SK-N-DZ (cell line): Measurements from ENCODE around the gene RUBCN. TPM values are rescaled to one million over a fixed set of nuclear protein-coding genes. Genes with fewer than 3 reads are reported as not detected.

Source experiments
- DNase-seq: peaks from one replicate; pipeline ENCODE4 v3.0.0-alpha.2; 2015; ENCODE audit warnings: low spot score
- polyA plus RNA-seq, 2 experiments: library from polyadenylated mRNA; depleted of rRNA; stranded (reverse); fragments of >200 nt; gene quantifications; 2 replicates each; pipeline ENCODE4 v1.2.3, GENCODE V29; 2014

Gene RUBCN
- polyA plus RNA-seq (2014; cell fraction: cytosol; rRNA removed) = 11.3 and 12.7 TPM in 2 replicates
- 14.2 and 22.1 TPM in 2 replicates for polyA plus RNA-seq (2014; cell fraction: nucleus; rRNA removed)

DNA sequence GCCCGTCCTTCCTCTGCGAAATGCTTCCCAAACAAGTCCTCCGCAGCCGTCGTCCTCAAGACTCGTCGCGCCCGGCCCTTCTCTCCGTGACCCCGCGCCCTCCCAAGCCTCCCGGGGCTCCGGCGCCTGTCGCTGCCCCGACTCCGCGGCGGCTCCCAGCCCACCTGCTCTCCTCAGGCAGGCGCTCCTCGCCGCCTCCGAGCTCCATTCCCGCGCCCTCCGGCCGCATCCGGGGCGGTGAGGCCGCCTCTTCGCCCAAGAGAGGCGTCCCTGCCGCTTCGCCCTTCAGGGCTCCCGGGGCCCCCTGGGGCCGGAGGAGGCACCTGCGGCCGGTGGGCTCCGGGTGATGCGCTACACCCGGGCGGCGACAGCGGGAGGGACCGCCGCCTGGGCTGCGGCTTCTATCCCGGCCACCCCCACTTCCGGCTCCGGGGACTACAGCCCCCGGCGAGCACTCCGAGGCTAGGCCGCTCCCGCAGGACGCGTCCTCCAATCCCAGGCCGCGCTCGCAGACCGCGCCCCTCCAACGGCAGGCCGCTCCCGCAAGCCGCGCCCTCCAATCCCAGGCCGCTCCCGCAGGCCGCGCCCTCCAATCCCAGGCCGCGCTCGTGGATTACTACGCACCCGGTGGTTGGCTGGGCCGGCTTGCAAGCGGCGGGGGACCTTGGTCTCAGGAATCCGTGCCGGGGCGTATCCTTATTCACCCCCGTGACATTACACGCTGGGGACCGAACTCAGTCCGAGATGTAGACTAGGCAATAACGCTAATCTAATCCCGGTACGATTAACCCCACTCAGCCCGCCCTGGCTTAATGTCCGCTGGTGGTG lies at the start of gene RUBCN:
Gene RUBCN (minus strand): TSS at position 414 of the 828 bp plus-strand sequence. CDS start 185 bp downstream, at position 229.
- DNase-seq = peak; percentile 96

DNA sequence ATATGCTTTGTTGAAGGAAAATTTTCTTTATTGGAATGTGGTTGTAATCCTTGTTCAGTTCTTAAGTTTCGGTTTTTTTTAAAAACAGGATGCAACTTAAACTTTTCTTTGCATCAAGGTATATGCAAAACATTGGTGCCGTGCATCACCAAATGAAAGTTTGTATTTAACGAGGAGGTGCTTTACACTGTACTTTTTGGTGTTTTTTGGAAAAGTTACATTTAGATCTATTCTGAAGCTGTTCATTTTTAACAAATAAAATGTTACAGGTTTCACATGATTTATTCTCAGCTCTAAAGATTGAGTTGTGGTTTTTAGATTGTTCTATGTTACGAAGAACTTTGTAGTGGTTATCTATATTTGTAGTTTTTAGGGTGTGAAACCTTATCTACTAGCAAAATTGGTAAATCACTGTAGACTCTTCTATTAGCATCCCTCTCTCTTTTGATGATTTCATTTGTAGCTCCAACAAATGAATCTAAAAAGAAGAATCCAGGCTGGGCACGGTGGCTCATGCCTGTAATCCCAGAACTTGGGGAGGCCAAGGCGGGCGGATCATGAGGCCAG lies 47.4 kb upstream of the RUBCN start:
- DNase-seq = no peak

DNA sequence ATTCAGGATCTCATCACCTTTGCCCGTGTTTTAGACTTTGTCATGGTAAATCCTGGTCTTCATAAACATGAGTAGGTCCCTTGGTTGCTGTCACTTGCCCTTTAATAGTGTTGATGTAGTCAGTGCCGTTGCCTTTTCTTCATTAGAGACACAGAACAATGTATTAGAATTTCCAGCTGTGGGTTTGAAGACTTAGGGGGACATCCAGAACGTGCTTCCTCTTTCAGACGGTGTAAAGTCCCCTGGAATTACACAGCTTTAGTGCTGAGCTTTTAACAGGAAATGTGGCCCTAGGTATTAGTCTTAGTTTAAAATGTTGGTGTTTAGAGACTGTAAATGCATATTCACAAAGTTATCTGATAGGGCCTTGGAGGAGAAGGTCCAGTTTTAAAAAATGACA lies 45.5 kb upstream of the RUBCN start:
- no peak for DNase-seq

DNA sequence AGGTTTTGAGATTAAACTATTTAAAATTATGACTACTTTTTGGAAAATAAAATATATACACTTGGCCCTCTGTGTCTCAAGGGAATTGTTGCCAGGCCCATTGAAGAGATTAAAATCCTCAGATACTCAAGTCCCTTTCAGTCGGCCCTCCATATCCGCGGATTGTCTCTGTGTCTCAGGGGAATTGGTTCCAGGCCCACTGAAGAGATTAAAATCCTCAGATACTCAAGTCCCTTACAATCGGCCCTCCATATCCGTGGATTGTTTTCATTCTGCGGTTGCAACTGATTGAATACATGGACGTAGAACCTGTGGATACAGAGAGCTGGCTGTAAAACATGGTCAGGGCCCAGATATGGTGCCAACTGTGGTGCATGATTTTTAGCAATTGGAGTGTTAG lies 38.6 kb upstream of the RUBCN start:
- DNase-seq = peak; percentile 45

DNA sequence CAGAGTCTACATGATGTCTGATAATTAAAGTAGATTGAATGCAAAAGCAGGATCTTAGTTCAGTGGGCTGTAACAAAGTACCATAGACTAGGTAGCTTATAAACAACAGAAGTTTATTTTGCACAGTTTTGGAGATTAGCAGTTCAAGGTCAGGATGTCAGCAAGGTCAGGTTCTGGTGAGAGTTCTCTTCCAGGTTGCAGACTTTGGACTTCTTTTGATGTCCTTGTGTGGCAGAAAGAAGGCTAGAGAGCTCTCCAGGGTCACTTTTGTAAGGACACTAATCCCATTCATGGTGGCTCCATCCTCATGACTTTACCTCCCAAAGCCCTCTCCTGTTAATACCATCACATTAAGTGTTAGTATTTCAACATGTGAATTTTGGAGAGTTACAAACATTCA lies 25.1 kb upstream of the RUBCN start:
- no peak for DNase-seq

DNA sequence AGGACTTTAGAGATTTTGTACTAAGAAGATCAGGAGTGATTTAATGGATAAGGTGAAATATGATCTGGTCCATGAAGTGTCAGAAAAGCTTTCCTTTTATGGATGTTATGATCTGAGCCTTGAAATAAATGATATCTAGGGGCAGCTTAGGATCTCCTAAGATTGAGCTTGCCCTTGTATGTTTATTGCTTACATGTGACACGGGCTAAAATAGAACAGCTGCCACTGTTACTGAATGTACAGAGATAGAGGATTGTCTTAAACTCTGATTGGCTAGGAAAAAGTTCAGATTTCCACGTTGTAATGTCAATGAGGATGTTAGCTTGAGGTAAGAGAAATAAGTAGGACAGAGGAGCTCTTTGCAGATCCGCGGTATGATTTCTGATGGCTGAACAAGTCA lies 21.8 kb upstream of the RUBCN start:
- DNase-seq = no peak

DNA sequence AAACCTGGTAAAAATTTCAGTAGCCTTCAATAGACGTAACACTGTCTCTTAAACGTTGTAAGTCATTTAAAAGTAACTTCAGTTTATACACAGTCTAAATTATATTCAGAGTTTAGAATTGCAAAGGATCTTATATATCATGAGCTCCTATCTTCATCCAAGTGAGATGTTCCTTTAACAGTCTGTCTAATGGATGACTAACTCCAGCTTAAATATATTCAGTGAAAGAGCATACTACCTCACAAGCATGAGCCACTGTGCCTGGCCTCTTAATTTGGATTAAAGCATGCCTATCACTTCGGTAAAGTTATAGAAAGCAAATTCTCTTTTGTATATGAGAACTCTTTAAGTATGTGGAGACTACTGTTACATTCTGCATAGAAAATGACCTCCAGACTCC lies 20.0 kb upstream of the RUBCN start:
- no peak for DNase-seq

DNA sequence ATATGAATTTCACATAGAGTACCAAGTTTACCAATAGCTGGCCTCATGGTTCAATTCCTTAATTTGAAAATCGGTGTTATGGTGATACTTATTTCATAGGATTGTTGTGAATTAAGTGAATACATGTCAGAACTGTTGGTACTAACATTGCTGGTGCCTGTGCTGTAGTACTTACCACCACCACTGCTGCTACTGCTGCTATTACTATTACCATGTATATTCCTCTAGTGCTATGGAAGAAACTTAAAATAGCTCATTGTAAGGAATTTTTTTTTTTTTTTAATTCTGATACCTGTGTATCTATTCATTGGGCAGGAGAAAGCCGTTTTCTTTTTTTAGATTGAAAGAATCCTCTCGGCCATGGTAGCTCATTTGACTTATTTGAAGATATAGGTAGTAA lies 16.6 kb upstream of the RUBCN start:
- no peak for DNase-seq

DNA sequence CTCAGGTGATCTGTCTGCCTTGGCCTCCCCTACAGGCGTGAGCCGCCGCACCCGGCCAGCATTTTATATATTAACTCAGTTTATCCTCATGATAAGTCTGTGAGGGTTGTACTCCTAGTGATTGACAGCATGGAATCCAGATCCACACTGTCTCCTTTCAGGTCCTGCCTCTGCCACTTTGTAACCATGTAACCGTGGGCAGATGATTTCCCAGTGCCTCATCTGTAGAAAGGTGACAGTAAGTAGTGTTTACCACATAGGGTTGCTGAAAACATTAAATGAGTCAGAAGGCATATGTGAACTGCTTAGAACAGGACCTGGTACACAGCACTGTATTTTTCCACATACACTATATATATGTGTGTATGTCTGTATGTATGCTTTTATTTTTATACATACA lies 15.4 kb upstream of the RUBCN start:
- DNase-seq = no peak

DNA sequence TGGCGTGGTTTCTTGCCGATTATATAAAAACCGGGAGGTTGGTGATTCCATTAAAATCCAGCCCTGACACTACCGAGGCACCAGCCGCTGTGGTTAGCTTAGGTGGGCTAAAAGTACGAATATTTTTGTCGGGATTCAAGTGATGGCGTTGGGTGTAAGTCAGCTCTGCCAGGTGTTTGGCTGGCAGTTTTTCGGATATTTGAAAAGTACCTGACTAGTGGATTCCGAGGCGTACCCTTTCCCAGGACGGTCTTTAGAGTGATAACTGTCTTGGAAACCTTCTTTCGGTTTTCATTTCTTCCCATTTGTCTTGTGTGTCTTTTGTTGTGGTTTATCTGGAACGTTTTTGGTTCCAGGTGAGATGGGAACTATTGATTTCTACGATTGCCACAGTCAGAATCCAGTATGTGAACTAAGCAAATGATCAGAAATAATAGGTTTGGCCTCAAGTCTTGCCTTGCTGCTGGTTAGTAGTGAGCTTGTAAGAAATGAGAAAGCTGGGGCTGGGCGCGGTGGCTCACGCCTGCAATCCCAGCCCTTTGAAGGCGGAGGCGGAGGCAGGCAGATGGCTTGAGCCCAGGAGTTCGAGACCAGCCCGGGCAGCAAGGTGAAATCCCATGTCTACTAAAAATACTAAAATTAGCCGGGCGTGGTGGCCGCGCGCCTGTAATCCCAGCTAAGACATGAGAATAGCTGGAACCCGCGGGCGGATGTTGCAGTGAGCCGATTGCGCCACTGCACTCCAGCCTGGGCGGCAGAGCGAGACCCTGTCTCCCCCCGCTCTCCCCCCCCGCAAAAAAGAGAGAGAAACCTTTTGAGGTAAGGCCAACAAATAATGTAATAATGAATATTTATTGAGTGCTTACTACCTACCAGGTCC lies 14.4 kb upstream of the RUBCN start:
- DNase-seq = peak; percentile 32

DNA sequence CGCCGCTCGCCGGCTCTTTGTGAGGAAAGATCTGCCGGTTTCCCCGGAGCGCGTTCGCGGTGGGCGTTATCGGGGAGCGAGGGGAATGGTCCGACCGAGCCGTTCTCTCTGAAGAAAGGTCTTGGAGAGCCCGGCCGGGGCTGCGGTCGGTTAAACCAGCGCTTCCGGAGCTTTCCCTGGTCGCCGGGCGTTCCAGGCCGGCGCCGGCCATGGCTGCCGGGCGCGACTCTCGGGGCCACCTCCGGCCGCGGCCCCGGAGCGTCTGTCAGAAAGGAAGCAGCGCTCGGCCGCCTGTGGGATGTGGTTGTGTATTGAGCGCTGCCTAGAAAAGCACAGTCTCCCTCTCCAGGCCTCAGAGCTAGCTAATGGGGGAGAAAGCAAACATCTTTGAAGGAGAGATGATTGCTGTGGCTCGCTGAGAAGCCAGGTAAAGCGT lies 13.7 kb upstream of the RUBCN start:
- peak; percentile 66 for DNase-seq

DNA sequence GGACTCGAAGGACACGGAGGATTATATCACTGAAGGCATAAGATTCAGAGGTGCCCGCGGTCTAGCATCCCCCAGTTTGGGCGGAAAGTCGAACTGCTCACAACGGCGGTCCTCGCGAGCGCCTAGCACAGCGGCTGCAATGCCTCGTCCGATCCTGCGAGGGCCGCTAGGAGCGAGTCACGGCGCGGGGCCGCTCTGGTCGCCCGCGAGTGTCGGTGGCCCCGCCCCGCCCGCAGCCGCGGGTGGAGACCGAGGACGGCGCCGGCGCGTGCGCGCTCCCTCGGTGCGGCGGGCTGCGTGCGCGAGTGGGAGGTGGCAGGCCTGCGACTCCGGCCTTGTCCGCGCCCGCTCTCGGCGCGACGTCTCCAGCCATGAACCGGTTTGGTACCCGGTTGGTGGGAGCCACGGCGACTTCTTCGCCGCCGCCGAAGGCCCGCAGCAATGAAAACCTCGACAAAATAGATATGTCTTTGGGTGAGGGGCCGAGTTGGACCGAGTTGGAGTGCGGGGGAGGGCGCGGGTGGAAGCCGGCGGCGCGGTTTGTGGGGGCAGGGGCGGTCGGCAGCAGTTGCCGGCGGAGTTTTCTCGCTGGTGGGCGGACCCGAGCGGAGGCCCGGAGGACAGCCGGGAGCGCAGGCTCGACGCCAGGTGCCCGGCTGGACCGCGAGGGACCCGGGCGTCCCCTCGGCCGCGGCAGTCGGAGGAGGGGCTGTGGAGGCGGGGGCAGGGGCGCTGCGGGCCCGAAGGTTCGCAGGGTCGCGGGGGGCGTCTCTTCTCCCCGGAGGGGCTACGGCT lies 13.1 kb upstream of the RUBCN start, which contains the start of gene FYTTD1:
Gene FYTTD1 (plus strand): TSS at position 283 of the 795 bp plus-strand sequence. CDS start 89 bp downstream, at position 372.
- DNase-seq = peak; percentile 90

DNA sequence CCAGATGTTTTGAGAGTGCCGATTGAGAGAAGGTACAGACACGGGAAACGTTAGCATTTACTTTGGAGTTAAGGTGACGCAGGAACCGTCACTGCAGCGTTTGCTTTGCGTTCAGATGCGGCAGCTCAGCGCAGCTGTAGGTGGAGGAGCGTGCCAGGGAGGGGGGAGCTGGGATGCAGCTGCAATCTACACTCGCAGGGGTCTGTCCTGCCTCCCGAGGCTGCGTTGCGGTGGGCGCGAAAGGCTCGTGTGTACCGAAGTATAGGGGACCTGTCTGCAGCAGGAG lies 12.6 kb upstream of the RUBCN start:
- DNase-seq = no peak

DNA sequence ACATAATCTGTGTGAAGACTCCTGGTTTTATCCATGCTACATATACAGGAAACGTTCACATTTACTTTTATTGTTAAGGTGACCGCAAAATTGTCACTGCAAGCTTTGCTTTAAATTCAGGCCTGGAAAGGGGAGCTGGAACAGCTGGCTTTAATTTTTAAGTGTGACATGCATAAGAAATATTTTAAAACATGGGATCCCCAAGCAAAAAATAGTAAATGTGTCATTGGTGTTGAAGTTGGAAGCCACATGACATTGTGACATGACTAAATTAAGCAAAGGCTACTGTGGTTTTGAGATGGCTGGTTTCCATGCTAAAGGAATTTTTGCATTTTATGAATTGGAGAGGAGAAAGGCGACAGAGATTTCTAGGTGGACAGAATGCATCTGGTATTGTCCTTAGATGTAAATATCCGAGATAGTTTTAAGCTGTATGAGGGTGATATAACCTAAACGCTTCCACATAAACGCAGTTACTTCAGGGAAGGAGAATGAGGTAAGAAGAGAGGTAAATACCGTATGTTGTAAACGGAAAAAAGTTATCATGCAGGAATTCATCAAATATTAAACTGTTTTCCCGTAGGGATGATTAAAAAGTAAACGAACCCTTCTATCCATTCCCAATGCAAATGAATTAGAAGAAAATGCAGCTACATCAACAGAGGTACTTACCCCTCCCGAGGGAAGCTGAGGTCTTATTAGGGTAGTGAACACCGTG lies 12.1 kb upstream of the RUBCN start:
- DNase-seq = no peak

DNA sequence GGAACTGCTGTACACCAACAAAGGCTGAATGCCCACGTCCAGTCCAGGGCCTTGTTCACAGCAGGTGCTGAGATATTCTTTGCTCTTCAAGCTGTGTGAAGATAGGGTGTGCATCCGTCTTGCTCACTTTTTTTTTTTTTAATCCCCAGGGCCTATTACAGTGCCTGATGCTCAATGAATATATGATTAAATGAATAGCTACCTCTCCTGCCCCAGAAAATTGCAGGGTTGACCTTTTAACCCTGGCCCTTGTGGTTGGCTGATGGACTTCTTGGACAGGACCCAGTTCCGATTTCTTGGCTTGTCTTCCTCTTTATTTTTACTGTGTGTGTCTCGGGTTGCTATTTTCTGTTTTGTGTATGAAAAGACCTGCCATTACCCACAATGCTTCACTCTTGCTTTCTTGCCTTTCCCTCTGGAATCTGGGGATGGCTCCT lies 10.1 kb upstream of the RUBCN start:
- DNase-seq = no peak

DNA sequence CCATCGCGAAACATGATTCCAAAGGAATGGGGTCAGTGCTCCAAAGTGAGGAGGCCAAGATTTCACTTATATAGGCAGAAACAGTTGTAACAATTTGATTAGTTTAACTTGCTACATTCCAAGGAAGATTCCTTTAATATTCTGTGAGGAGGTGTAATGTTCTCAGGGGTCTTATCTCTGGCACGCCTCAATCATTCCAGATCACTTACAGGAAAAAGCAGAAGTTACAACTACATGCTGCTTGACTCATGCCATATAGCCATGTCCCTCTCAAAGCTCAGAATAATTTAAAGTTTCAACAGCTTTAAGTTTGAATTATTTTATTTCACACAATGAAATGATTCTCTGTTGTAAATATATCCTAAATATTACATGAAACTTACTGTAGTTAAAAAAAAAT lies 9.5 kb upstream of the RUBCN start:
- DNase-seq = no peak

DNA sequence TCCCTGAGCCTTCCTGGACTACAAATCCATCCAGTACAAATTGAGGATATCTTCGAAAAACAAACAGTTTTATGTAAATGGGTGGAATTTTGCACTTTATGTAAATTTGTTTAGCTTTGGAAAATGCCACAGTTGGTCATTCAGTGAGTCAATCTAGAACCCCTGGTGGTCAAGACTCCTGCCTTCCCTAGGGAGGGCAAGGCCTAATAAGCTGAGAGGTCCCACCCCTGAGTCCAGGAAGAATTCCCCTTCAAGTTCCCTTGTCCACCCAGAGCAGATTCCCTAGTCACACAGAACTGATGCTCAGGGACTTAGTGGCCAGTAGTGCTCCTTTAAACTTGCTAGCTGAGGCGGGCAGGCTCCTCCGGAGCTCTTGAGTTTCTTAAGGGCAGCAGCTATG lies 6.1 kb upstream of the RUBCN start:
- DNase-seq = no peak

DNA sequence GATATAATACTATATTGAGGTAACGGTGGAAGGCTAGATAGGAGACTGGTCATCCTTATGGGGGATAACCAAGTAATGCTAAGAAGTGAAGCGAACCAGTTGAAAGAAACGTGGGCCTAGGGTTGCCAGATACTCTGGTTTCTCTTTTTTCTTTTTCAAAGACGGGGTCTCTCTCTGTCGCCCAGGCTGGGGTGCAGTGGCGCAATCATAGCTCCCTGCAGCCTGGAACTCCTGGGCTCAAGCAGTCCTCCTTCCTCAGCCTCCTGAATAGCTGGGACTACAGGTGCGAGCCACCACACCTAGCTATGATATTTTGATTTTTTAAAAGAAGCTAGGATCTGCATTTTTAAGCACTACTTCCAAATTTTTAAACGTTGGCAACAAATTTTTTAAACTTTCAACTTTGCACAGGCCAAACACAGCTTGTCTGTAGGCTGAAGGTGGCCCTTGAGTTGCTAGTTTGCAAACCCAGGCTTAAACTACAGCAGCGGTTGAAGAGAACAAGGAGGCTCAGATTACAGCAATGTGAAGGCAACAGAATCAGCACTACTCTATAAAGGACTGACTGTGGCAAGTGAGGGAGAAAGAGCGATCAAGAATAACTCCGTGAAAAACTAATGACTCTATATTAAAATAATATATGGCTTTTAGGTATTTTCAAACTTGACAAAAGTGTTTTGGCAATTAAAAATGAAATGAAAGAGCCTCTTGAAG lies 1.2 kb upstream of the RUBCN start:
- DNase-seq = no peak

DNA sequence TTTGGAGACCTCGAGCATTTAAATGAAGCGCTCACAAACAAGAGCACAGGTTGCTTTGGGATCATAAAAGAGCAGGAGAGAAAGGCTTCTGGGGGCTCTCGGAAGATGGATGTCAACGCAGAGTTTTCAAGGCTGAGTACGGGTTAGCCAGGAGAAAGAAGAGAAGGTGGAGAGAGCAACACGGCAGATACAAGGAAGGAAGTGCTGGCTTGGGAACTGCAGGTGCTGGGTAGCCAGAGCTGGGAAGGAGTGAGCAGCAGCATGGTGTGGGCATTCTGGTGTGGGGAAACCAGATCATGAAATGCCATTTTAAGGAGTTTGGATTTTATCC lies 580 bp upstream of the RUBCN start:
- DNase-seq = no peak

DNA sequence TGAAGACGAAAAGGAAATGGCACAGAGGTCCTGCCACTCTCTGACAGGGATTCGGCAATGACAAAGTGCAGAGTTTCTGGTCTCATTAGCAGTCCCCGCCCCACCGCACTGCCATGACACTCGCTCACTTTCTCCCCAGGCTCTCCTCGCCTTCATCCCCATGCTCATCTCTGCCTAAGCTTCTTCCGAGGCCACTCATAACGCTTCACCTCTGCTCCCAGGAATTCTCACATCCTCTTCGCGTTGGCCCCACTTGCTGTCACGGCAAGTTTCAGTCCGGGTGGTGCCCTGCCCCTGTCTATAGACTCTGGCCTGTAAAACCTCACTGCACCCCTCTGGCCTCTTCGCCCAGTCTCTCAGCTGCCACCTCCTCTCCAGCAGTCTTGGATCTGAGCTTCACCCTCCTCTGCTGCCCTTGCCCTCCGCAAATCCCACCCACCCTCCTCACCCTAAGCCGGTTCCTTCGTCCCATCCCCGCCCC lies 654 bp downstream of the RUBCN start:
- peak; percentile 47 for DNase-seq
